ENCODE results near the gene MATN3. TPM values are rescaled to one million over a fixed set of nuclear protein-coding genes. Genes with fewer than 3 reads are reported as not detected.

MATN3 gene
- total and polyA plus RNA-seq, 9 of the 15 experiments (the other 6 are each of a cell fraction or from before 2014, with no cell fraction given), result not detected

DNA sequence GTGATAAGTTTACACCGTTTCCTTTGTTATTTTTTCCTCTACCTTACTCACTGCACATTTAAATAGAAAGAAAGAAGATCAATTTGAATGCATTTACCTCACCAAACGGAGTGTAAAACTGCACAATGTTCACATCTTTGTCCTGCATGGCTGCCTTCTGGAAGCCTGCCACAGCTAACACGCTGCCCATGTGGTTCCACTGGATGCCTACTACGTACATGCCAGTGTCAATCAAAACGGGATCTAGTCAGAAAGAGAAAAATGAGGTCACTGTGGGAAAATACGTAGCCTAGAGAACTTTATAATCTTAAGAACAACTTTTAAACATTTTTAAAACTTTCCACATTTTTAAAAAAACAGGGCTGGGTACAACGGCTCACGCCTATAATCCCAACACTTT is 39.0 kb downstream of the MATN3 start:
- Histone ChIP-seq H3K9me1 (ENCODE audit: control insufficient read depth, insufficient read depth, low read length) (no peaks in the 10 kb centered on the region), H3K27me3 (ENCODE audit: control insufficient read depth in 2 of 2, insufficient read depth in 2 of 2, low read length in 2 of 2) (no peaks in the 10 kb centered on the region), H3K9ac (ENCODE audit: insufficient read depth in 1 of 2, low read depth in 2 of 2, low read length in 2 of 2) (no peak overlapping the region), H4K20me1 (replicated peaks; ENCODE audit: control insufficient read depth, insufficient read depth, low read length) (no peaks in the 10 kb centered on the region), H3K4me2 (ENCODE audit: insufficient read depth, low read length) (no peak overlapping the region), H3K79me2 (ENCODE audit: control insufficient read depth, insufficient read depth, low read length) (no peaks in the 10 kb centered on the region), H3K9me3 (replicated peaks; ENCODE audit: control insufficient read depth, insufficient read depth, low read depth, low read length) (no peaks in the 10 kb centered on the region), H3K27ac (ENCODE audit: extremely low read depth, low read depth, low read length) (no peak overlapping the region), H2AFZ (ENCODE audit: low read depth, low read length) (no peak overlapping the region), H3K4me1 (replicated peaks in 1 of 2; ENCODE audit: control insufficient read depth in 2 of 2, insufficient read depth in 2 of 2, low read length in 2 of 2) (no peaks in the 10 kb centered on the region), H3K4me3 (no peak overlapping the region), H3K36me3 (ENCODE audit: control insufficient read depth, insufficient read depth, low read length) (peaks cover 22% of the 10 kb centered on the region; the same call in 1 of the 3 replicates)
- FAIRE-seq, result no peak
- TF ChIP-seq, protein P1, sequence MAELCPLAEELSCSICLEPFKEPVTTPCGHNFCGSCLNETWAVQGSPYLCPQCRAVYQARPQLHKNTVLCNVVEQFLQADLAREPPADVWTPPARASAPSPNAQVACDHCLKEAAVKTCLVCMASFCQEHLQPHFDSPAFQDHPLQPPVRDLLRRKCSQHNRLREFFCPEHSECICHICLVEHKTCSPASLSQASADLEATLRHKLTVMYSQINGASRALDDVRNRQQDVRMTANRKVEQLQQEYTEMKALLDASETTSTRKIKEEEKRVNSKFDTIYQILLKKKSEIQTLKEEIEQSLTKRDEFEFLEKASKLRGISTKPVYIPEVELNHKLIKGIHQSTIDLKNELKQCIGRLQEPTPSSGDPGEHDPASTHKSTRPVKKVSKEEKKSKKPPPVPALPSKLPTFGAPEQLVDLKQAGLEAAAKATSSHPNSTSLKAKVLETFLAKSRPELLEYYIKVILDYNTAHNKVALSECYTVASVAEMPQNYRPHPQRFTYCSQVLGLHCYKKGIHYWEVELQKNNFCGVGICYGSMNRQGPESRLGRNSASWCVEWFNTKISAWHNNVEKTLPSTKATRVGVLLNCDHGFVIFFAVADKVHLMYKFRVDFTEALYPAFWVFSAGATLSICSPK (IDR thresholded peaks at IDR 0.05; ENCODE audit: borderline replicate concordance), result no peak
- no peak for TF ChIP-seq NEUROD1 (IDR thresholded peaks at IDR 0.05; ENCODE audit: borderline replicate concordance, low read depth, low read length, partially characterized antibody)
- in situ Hi-C loops (cut with MboI) (no loop called here), intact Hi-C loops (cut with micrococcal nuclease) (no loop called here)
- BruUV-seq (replicated peaks), result no TSS peak
- ChIA-PET CTCF (ENCODE audit: low intra/inter-chr PET ratio) (no interaction called here), POLR2A (no interaction called here)
- ATAC-seq, result no peak
- no peak for DNase-seq (ENCODE audit: extremely low read depth in 1 of 4, low spot score in 3 of 4)
- WGBS (ENCODE audit: insufficient coverage, low coverage, missing lambda C conversion rate), result 64% methylated on average over 8 of the region's 8 CpGs

- Histone ChIP-seq H3K9ac (ENCODE audit: insufficient read depth in 1 of 2, low read depth in 2 of 2, low read length in 2 of 2) (no peak overlapping the region), H2AFZ (ENCODE audit: low read depth, low read length) (no peak overlapping the region), H3K9me1 (ENCODE audit: control insufficient read depth, insufficient read depth, low read length) (no peaks in the 10 kb centered on the region), H3K36me3 (ENCODE audit: control insufficient read depth, insufficient read depth, low read length) (peaks cover 18% of the 10 kb centered on the region; the same call in 1 of the 3 replicates), H3K79me2 (ENCODE audit: control insufficient read depth, insufficient read depth, low read length) (no peaks in the 10 kb centered on the region), H3K9me3 (replicated peaks; ENCODE audit: control insufficient read depth, insufficient read depth, low read depth, low read length) (no peaks in the 10 kb centered on the region), H3K27ac (ENCODE audit: extremely low read depth, low read depth, low read length) (no peak overlapping the region), H3K4me1 (replicated peaks in 1 of 2; ENCODE audit: control insufficient read depth in 2 of 2, insufficient read depth in 2 of 2, low read length in 2 of 2) (no peaks in the 10 kb centered on the region), H3K4me3 (no peak overlapping the region), H3K27me3 (ENCODE audit: control insufficient read depth in 2 of 2, insufficient read depth in 2 of 2, low read length in 2 of 2) (no peaks in the 10 kb centered on the region), H4K20me1 (replicated peaks; ENCODE audit: control insufficient read depth, insufficient read depth, low read length) (no peaks in the 10 kb centered on the region), H3K4me2 (ENCODE audit: insufficient read depth, low read length) (no peak overlapping the region)
- WGBS (ENCODE audit: insufficient coverage, low coverage, missing lambda C conversion rate), result 37% methylated on average over 3 of the region's 3 CpGs
- ChIA-PET CTCF (ENCODE audit: low intra/inter-chr PET ratio) (interaction anchor here (0.5 kb wide), 1 partner anchor 270 kb away, joined by 3 read pairs; no protein-coding TSS in a partner anchor), POLR2A (no interaction called here)
- BruUV-seq (replicated peaks), result no TSS peak
- intact Hi-C loops (cut with micrococcal nuclease) (no loop called here), in situ Hi-C loops (cut with MboI) (no loop called here)
- TF ChIP-seq COPS2 (conservative IDR thresholded peaks at IDR 0.05) (no peak), KAT7 (CRISPR knock-in tag; IDR thresholded peaks at IDR 0.05; ENCODE audit: borderline replicate concordance) (no peak), SMARCA4 (IDR thresholded peaks at IDR 0.05) (no peak), ETV6 (IDR thresholded peaks at IDR 0.05; ENCODE audit: borderline replicate concordance in 1 of 2, low read depth in 2 of 2, low read length in 1 of 2) (no peak), ETV6 (CRISPR knock-in tag; IDR thresholded peaks at IDR 0.05; ENCODE audit: borderline replicate concordance) (no peak), ZNF764 (CRISPR knock-in tag; IDR thresholded peaks at IDR 0.05; ENCODE audit: low read depth) (no peak), EGR1 (conservative IDR thresholded peaks at IDR 0.05) (no peak), NFIX (CRISPR knock-in tag; IDR thresholded peaks at IDR 0.05; ENCODE audit: low read depth) (no peak), CHCHD3 (CRISPR knock-in tag; IDR thresholded peaks at IDR 0.05) (no peak)
- TF ChIP-seq, protein P2, sequence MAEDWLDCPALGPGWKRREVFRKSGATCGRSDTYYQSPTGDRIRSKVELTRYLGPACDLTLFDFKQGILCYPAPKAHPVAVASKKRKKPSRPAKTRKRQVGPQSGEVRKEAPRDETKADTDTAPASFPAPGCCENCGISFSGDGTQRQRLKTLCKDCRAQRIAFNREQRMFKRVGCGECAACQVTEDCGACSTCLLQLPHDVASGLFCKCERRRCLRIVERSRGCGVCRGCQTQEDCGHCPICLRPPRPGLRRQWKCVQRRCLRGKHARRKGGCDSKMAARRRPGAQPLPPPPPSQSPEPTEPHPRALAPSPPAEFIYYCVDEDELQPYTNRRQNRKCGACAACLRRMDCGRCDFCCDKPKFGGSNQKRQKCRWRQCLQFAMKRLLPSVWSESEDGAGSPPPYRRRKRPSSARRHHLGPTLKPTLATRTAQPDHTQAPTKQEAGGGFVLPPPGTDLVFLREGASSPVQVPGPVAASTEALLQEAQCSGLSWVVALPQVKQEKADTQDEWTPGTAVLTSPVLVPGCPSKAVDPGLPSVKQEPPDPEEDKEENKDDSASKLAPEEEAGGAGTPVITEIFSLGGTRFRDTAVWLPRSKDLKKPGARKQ (CRISPR knock-in tag; IDR thresholded peaks at IDR 0.05), result no peak
- no peak for FAIRE-seq
- DNase-seq (ENCODE audit: extremely low read depth in 1 of 4, low spot score in 3 of 4), result no peak
- ATAC-seq, result no peak
Observed at GRCh38 chr2:19971691-19972090, 40.8 kb downstream of the MATN3 start.

Data from K562 (cell line).